HepG2 (cell line): Measurements from ENCODE around the gene GARIN5A. TPM values are rescaled to one million over a fixed set of nuclear protein-coding genes. Genes with fewer than 3 reads are reported as not detected.

ENCODE experiments used
- ATAC-seq: fragments of 200-7000 bp; cut with Tn5 transposase; 3 replicates; pipeline ENCODE4 v1.9.1; 2020; ENCODE audit warnings: mild to moderate bottlenecking, moderate library complexity
- BruUV-seq: library from RNA; stranded (reverse); fragments of 400-500 nt; replicated peaks from 2 replicates; lab custom pipeline; 2021; lab: Mats Ljungman, UMichigan
- CTCF ChIA-PET: fragments of 300-600 bp; formaldehyde crosslinking; extraction: SDS; loops from one replicate; lab custom pipeline; 2021; ENCODE audit warnings: low total read pairs, inconsistent platforms, low intra/inter-chr PET ratio; lab: Yijun Ruan, JAX
- POLR2A ChIA-PET: fragments of 350-600 bp; sonication (Branson Sonifier 250); formaldehyde crosslinking; loops from one replicate; lab custom pipeline; 2020; ENCODE audit warnings: antibody characterized with exemption, inconsistent platforms; lab: Yijun Ruan, JAX
- DNase-seq: peaks from one replicate; pipeline ENCODE4 v3.0.0-alpha.2; 2015; ENCODE audit warnings: low spot score
- FAIRE-seq: peaks from 3 replicates; lab custom pipeline; 2011; peaks lifted over from hg19 to GRCh38; lab: Jason Lieb, UNC
- H2AFZ ChIP-seq: one replicate; pipeline ENCODE4 v1.6.1; 2011; ENCODE audit warnings: low read length, inconsistent platforms
- H3K27ac ChIP-seq: fragments of 300-600 bp; 3 replicates; pipeline ENCODE4 v1.8.0; 2011; ENCODE audit warnings: mixed run types, mild to moderate bottlenecking, mixed read lengths, low read length, inconsistent platforms; ENCODE audit not compliant: insufficient read depth; ENCODE audit errors: extremely low read length
- H3K27me3 ChIP-seq, 2 experiments: fragments of 200-600 bp in 1 of 2; 2 replicates in 1 of 2; 3 replicates in 1 of 2; pipeline versions ENCODE4 v1.6.0 to v1.8.0; 2011; ENCODE audit warnings: low read length in 2 of 2, mild to moderate bottlenecking in 2 of 2, moderate library complexity in 2 of 2, inconsistent platforms in 1 of 2; ENCODE audit not compliant: insufficient read depth in 2 of 2, control insufficient read depth in 1 of 2
- H3K36me3 ChIP-seq, 2 experiments: fragments of 200-600 bp in 1 of 2; replicated peaks in 1 of 2; 2 replicates in 1 of 2; 3 replicates in 1 of 2; pipeline versions ENCODE4 v1.5.1 to v1.8.0; 2011; ENCODE audit warnings: low read length in 2 of 2, inconsistent platforms in 1 of 2; ENCODE audit not compliant: insufficient read depth in 2 of 2, control insufficient read depth in 1 of 2
- H3K4me1 ChIP-seq: 2 replicates; pipeline ENCODE4 v1.5.1; 2012; ENCODE audit warnings: low read length, inconsistent platforms; ENCODE audit not compliant: insufficient read depth
- H3K4me2 ChIP-seq: 2 replicates; pipeline ENCODE4 v1.6.0; 2011; ENCODE audit warnings: low read depth, low read length, inconsistent platforms
- H3K4me3 ChIP-seq, 3 experiments: fragments of 200-600 bp in 1 of 3; sonication (generic), shearing (Covaris generic) in 1 of 3; replicated peaks in 1 of 3; 2 replicates each; pipeline ENCODE4 v1.5.1; 2011 to 2016; ENCODE audit warnings: low read length in 3 of 3, inconsistent platforms in 2 of 3, low read depth in 2 of 3, mild to moderate bottlenecking in 2 of 3, control low read depth in 1 of 3, mixed read lengths in 1 of 3; ENCODE audit not compliant: insufficient read depth in 1 of 3
- H3K79me2 ChIP-seq: one replicate; pipeline ENCODE4 v1.6.1; 2011; ENCODE audit warnings: low read length, inconsistent platforms; ENCODE audit not compliant: insufficient read depth
- H3K9ac ChIP-seq: 2 replicates; pipeline ENCODE4 v1.6.0; 2011; ENCODE audit warnings: mild to moderate bottlenecking, low read depth, low read length, inconsistent platforms; ENCODE audit not compliant: insufficient read depth
- H3K9me3 ChIP-seq: 2 replicates; pipeline ENCODE4 v1.5.1; 2012; ENCODE audit warnings: mild to moderate bottlenecking, low read length
- H4K20me1 ChIP-seq: 2 replicates; pipeline ENCODE4 v1.6.0; 2011; ENCODE audit warnings: inconsistent platforms, mild to moderate bottlenecking, low read length, moderate library complexity; ENCODE audit not compliant: insufficient read depth
- CC2D1A ChIP-seq: sonication (generic); formaldehyde crosslinking; IDR thresholded peaks from 2 replicates; pipeline ENCODE4 v1.8.1; 2023; ENCODE audit warnings: mild to moderate bottlenecking, missing genetic modification reagents
- E2F2 ChIP-seq: sonication (generic); formaldehyde crosslinking; IDR thresholded peaks from 2 replicates; pipeline ENCODE4 v1.4.0; 2020; ENCODE audit warnings: missing genetic modification reagents, borderline replicate concordance
- IRX3 ChIP-seq: sonication (generic); formaldehyde crosslinking; IDR thresholded peaks from 2 replicates; pipeline ENCODE4 v1.8.1; 2023; ENCODE audit warnings: mild to moderate bottlenecking, low read depth, missing genetic modification reagents, borderline replicate concordance
- MED1 ChIP-seq: sonication (generic); formaldehyde crosslinking; IDR thresholded peaks from 2 replicates; pipeline ENCODE4 v1.4.0; 2020; ENCODE audit warnings: missing genetic modification reagents
- NBN ChIP-seq: fragments of 450-650 bp; conservative IDR thresholded peaks from 2 replicates; pipeline ENCODE4 v1.6.1; 2017
- NR1H2 ChIP-seq: sonication (generic); formaldehyde crosslinking; IDR thresholded peaks from 2 replicates; pipeline ENCODE4 v1.8.1; 2022; ENCODE audit warnings: low read depth, missing genetic modification reagents, borderline replicate concordance
- TEAD3 ChIP-seq: optimal IDR thresholded peaks from 2 replicates; pipeline ENCODE3; 2016; ENCODE audit warnings: borderline replicate concordance
- ZNF264 ChIP-seq: sonication (generic); formaldehyde crosslinking; IDR thresholded peaks from 2 replicates; pipeline ENCODE4 v1.4.0; 2020; ENCODE audit warnings: missing genetic modification reagents
- ZNF329 ChIP-seq: sonication (generic); formaldehyde crosslinking; IDR thresholded peaks from 2 replicates; pipeline ENCODE4 v1.9.0; 2021; ENCODE audit warnings: low read depth, mild to moderate bottlenecking, missing genetic modification reagents
- ZNF383 ChIP-seq: sonication (generic); formaldehyde crosslinking; IDR thresholded peaks from 2 replicates; pipeline ENCODE4 v1.4.0; 2020; ENCODE audit warnings: missing genetic modification reagents, mild to moderate bottlenecking, borderline replicate concordance
- ZNF816 ChIP-seq: sonication (generic); formaldehyde crosslinking; IDR thresholded peaks from 2 replicates; pipeline ENCODE4 v1.8.0; 2022; ENCODE audit warnings: missing genetic modification reagents, mild to moderate bottlenecking, borderline replicate concordance
- WGBS: methylation state at CpG from one replicate; pipeline ENCODE4 v1.1.6; 2017; ENCODE audit warnings: low lambda C conversion rate; 5-methylcytosine and 5-hydroxymethylcytosine counted together
- in situ Hi-C: cut with HindIII; loops from 2 replicates; pipeline ENCODE4 v1.10.0; 2017; ENCODE audit warnings: low pct_unique_long_range_greater_than_20kb; ENCODE audit not compliant: extremely low pct_ligation_motif_present
- intact Hi-C: fragments of 100-400 bp; cut with micrococcal nuclease; formaldehyde crosslinking; loops from one replicate; pipeline ENCODE4 v1.10.0; 2022; ENCODE audit not compliant: unreplicated experiment
- polyA plus RNA-seq, 8 experiments: library from polyadenylated mRNA; depleted of rRNA in 3 of 8; stranded (reverse) in 7 of 8; unstranded in 1 of 8; fragments of >200 nt; fragmentation: Illumina TruSeq in 4 of 8; extraction: Trizol in 4 of 8; gene quantifications; 2 replicates each; pipeline versions ENCODE4 v1.2.1 to v1.2.3, GENCODE V29; 2011 to 2016; ENCODE audit warnings: low read depth in 4 of 8, missing spikeins in 1 of 8, mixed read lengths in 1 of 8; ENCODE audit not compliant: insufficient read depth in 1 of 8
- total RNA-seq, 5 experiments: library from RNA; depleted of rRNA; stranded (reverse); fragments of >200 nt; fragmentation: Illumina TruSeq; extraction: Trizol; gene quantifications; 2 replicates each; pipeline ENCODE4 v1.2.3, GENCODE V29; 2016; ENCODE audit warnings: low read depth in 1 of 5
- TF ChIP-seq, protein P1 (sequence below), 2 experiments: sonication (generic) in 1 of 2; formaldehyde crosslinking in 1 of 2; IDR thresholded peaks; 2 replicates each; pipeline versions ENCODE4 v1.4.0 to v1.6.1; 2018 to 2020; ENCODE audit warnings: missing genetic modification reagents in 2 of 2, borderline replicate concordance in 1 of 2, low read depth in 1 of 2, mild to moderate bottlenecking in 1 of 2, missing biosample characterization in 1 of 2
- TF ChIP-seq, protein P2 (sequence below): sonication (generic); formaldehyde crosslinking; IDR thresholded peaks from 2 replicates; pipeline ENCODE4 v1.5.1; 2020; ENCODE audit warnings: mild to moderate bottlenecking, missing genetic modification reagents, borderline replicate concordance

The GARIN5A gene
- total and polyA plus RNA-seq, 2 of the 13 experiments (the other 11 are each of a cell fraction or from before 2014, with no cell fraction given): not detected

DNA sequence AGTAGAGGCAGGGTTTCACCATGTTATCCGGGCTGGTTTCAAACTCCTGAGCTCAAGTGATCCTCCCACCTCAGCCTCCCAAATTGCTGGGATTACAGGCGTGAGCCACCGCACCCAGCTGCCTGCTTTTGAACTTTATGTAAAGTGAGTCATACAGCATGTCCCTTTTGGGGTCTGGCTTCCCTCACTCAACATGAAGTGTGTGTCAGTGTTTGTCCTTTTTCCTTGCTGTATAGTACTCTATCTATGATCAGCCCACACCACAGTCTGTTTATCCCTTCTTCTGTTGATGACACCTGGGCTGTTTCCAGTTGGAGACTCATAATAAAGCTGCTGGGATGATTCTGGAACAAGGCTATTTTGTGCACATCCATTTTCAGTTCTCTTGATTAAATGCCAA is 55.8 kb downstream of the GARIN5A start:
- no peaks in the 10 kb centered on the region for H4K20me1 ChIP-seq
- WGBS: 40% methylated on average over 3 of the region's 3 CpGs
- H3K4me3 ChIP-seq: no peak overlapping the region
- no peaks in the 10 kb centered on the region for H3K79me2 ChIP-seq
- no peaks in the 10 kb centered on the region; a peak in 1 of 5 replicates for H3K27me3 ChIP-seq
- POLR2A ChIA-PET: no interaction called here
- no peak for FAIRE-seq
- no peak for ATAC-seq
- H3K36me3 ChIP-seq: no peaks in the 10 kb centered on the region
- no peaks in the 10 kb centered on the region for H3K9me3 ChIP-seq
- CTCF ChIA-PET: no interaction called here
- no peak overlapping the region for H3K4me2 ChIP-seq
- peaks cover 19% of the 10 kb centered on the region for H3K4me1 ChIP-seq
- no peak for TF ChIP-seq ZNF383 (CRISPR knock-in tag)
- TF ChIP-seq E2F2 (CRISPR knock-in tag): no peak
- TF ChIP-seq NR1H2: no peak
- TF ChIP-seq NBN: no peak
- no peak for TF ChIP-seq ZNF329
- TF ChIP-seq TEAD3 (CRISPR knock-in tag): no peak
- TF ChIP-seq, protein P1, sequence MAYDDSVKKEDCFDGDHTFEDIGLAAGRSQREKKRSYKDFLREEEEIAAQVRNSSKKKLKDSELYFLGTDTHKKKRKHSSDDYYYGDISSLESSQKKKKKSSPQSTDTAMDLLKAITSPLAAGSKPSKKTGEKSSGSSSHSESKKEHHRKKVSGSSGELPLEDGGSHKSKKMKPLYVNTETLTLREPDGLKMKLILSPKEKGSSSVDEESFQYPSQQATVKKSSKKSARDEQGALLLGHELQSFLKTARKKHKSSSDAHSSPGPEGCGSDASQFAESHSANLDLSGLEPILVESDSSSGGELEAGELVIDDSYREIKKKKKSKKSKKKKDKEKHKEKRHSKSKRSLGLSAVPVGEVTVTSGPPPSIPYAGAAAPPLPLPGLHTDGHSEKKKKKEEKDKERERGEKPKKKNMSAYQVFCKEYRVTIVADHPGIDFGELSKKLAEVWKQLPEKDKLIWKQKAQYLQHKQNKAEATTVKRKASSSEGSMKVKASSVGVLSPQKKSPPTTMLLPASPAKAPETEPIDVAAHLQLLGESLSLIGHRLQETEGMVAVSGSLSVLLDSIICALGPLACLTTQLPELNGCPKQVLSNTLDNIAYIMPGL (CRISPR knock-in tag; IDR thresholded peaks at IDR 0.05; ENCODE audit: borderline replicate concordance in 1 of 2, low read depth in 1 of 2): no peak
- TF ChIP-seq MED1 (CRISPR knock-in tag): no peak
- TF ChIP-seq CC2D1A: no peak
- TF ChIP-seq ZNF816 (CRISPR knock-in tag): no peak
- no peak for TF ChIP-seq ZNF264
- TF ChIP-seq, protein P2, sequence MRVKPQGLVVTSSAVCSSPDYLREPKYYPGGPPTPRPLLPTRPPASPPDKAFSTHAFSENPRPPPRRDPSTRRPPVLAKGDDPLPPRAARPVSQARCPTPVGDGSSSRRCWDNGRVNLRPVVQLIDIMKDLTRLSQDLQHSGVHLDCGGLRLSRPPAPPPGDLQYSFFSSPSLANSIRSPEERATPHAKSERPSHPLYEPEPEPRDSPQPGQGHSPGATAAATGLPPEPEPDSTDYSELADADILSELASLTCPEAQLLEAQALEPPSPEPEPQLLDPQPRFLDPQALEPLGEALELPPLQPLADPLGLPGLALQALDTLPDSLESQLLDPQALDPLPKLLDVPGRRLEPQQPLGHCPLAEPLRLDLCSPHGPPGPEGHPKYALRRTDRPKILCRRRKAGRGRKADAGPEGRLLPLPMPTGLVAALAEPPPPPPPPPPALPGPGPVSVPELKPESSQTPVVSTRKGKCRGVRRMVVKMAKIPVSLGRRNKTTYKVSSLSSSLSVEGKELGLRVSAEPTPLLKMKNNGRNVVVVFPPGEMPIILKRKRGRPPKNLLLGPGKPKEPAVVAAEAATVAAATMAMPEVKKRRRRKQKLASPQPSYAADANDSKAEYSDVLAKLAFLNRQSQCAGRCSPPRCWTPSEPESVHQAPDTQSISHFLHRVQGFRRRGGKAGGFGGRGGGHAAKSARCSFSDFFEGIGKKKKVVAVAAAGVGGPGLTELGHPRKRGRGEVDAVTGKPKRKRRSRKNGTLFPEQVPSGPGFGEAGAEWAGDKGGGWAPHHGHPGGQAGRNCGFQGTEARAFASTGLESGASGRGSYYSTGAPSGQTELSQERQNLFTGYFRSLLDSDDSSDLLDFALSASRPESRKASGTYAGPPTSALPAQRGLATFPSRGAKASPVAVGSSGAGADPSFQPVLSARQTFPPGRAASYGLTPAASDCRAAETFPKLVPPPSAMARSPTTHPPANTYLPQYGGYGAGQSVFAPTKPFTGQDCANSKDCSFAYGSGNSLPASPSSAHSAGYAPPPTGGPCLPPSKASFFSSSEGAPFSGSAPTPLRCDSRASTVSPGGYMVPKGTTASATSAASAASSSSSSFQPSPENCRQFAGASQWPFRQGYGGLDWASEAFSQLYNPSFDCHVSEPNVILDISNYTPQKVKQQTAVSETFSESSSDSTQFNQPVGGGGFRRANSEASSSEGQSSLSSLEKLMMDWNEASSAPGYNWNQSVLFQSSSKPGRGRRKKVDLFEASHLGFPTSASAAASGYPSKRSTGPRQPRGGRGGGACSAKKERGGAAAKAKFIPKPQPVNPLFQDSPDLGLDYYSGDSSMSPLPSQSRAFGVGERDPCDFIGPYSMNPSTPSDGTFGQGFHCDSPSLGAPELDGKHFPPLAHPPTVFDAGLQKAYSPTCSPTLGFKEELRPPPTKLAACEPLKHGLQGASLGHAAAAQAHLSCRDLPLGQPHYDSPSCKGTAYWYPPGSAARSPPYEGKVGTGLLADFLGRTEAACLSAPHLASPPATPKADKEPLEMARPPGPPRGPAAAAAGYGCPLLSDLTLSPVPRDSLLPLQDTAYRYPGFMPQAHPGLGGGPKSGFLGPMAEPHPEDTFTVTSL (CRISPR knock-in tag): no peak
- no peak for TF ChIP-seq IRX3 (CRISPR knock-in tag)
- TF ChIP-seq, all 625 proteins: peak for 0
- Histone ChIP-seq H3K27ac (no peak overlapping the region), H2AFZ (no peak overlapping the region), H3K9ac (no peak overlapping the region)
- DNase-seq: no peak
- intact Hi-C loops: no loop called here
- BruUV-seq: no TSS peak
- in situ Hi-C loops: no loop called here
